Smooth muscle cell (in vitro differentiated cells): ENCODE results near the gene KCNJ10. TPM values are rescaled to one million over a fixed set of nuclear protein-coding genes. Genes with fewer than 3 reads are reported as not detected.

Experiments
- DNase-seq: peaks from one replicate; lab custom pipeline; 2025; ENCODE audit not compliant: unreplicated experiment; lab: John Stamatoyannopoulos, UW
- H2AFZ ChIP-seq: fragments of 200-600 bp; sonication (generic); 2 replicates; pipeline ENCODE4 v1.6.0; 2016; ENCODE audit warnings: antibody characterized with exemption, low read depth, mild to moderate bottlenecking
- H3F3A ChIP-seq: fragments of 200-600 bp; sonication (generic); 2 replicates; pipeline ENCODE4 v1.6.0; 2017; ENCODE audit warnings: antibody characterized with exemption, low read depth
- H3K27ac ChIP-seq: fragments of 200-600 bp; sonication (generic); 2 replicates; pipeline ENCODE4 v1.5.1; 2016; ENCODE audit warnings: low read depth, mild to moderate bottlenecking
- H3K27me3 ChIP-seq: fragments of 200-600 bp; sonication (generic); 2 replicates; pipeline ENCODE4 v1.6.1; 2016; ENCODE audit warnings: low read depth, mild to moderate bottlenecking
- H3K36me3 ChIP-seq: fragments of 200-600 bp; sonication (generic); 2 replicates; pipeline ENCODE4 v1.5.1; 2016; ENCODE audit warnings: low read depth
- H3K4me1 ChIP-seq: fragments of 200-600 bp; sonication (generic); 2 replicates; pipeline ENCODE4 v1.5.1; 2016; ENCODE audit warnings: low read depth
- H3K4me2 ChIP-seq: fragments of 200-600 bp; sonication (generic); 2 replicates; pipeline ENCODE4 v1.6.0; 2016; ENCODE audit warnings: mild to moderate bottlenecking
- H3K4me3 ChIP-seq: fragments of 200-600 bp; sonication (generic); 2 replicates; pipeline ENCODE4 v1.5.1; 2016; ENCODE audit warnings: mild to moderate bottlenecking
- H3K79me2 ChIP-seq: fragments of 200-600 bp; sonication (generic); 2 replicates; pipeline ENCODE4 v1.6.0; 2016; ENCODE audit warnings: low read depth, mild to moderate bottlenecking
- H3K9ac ChIP-seq: fragments of 200-600 bp; sonication (generic); 2 replicates; pipeline ENCODE4 v1.6.0; 2016; ENCODE audit warnings: low read depth
- H3K9me3 ChIP-seq: fragments of 200-600 bp; sonication (generic); replicated peaks from 2 replicates; pipeline ENCODE4 v1.5.1; 2016; ENCODE audit warnings: low read depth
- H4K20me1 ChIP-seq: fragments of 200-600 bp; sonication (generic); 2 replicates; pipeline ENCODE4 v1.6.0; 2016; ENCODE audit warnings: low read depth
- WGBS: methylation state at CpG from one replicate; pipeline ENCODE4 v1.1.7; 2016; ENCODE audit warnings: low lambda C conversion rate; 5-methylcytosine and 5-hydroxymethylcytosine counted together
- polyA plus RNA-seq: library from polyadenylated mRNA; unstranded; fragments of >200 nt; fragmentation: Nextera tagmentation; extraction: Ambion mirVana; gene quantifications from 2 replicates; pipeline ENCODE4 v1.2.1, GENCODE V29; 2016
- total RNA-seq: library from RNA; depleted of rRNA; stranded (reverse); fragments of >200 nt; gene quantifications from 2 replicates; pipeline ENCODE4 v1.2.3, GENCODE V29; 2014
- TF ChIP-seq, protein P1 (sequence below): fragments of 200-600 bp; sonication (generic); IDR thresholded peaks from 2 replicates; pipeline ENCODE4 v1.5.1; 2017; ENCODE audit warnings: borderline replicate concordance, mild to moderate bottlenecking, antibody characterized with exemption; ENCODE audit not compliant: insufficient read depth, poor library complexity, severe bottlenecking

Gene KCNJ10
- total and polyA plus RNA-seq, 2 experiments from 2014 or later = not detected

DNA sequence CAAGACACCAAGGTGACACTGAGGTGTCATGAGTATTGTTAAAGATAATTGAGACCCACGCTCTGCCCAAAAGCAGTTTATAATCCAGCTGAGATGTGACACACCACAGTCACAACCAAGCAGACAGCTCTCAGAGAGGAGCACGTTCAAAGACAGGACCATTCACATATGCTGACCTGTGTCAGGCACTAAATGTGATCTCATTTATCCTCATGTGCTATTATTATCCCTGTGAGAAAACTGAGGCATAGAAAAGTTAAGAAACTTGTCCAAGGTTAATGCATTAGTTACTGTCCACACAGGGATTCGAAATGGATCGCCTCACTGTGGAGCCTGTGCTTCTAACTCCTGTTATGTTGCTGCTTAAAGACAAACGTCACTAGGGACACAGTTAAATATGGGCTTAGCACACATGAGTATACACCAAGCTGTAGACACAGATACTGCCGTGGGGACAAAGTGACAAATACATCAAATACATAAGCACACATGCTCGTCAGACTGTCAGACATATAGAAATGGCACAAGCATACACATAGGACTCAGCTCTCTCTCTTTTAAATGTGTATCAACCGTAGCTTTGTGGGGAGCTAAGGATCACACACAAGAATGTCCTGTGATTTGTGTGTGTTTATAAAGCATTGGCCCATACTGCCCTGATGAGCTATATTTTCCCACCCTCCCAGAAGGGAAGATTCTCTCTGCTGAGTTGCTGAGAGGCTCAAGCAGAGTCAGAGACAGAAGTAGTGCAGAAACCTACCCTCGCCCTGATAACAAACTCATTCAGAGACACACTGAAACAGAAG lies 32.0 kb upstream of the KCNJ10 start:
- H3K4me3 ChIP-seq = no peak overlapping the region
- H3K79me2 ChIP-seq = no peaks in the 10 kb centered on the region
- H3K9ac ChIP-seq = no peak overlapping the region
- 56% methylated on average over 9 of the region's 9 CpGs for WGBS
- peak overlapping the region; percentile 78 for H3K4me2 ChIP-seq
- H3K4me1 ChIP-seq = peaks cover 23% of the 10 kb centered on the region
- TF ChIP-seq, protein P1, sequence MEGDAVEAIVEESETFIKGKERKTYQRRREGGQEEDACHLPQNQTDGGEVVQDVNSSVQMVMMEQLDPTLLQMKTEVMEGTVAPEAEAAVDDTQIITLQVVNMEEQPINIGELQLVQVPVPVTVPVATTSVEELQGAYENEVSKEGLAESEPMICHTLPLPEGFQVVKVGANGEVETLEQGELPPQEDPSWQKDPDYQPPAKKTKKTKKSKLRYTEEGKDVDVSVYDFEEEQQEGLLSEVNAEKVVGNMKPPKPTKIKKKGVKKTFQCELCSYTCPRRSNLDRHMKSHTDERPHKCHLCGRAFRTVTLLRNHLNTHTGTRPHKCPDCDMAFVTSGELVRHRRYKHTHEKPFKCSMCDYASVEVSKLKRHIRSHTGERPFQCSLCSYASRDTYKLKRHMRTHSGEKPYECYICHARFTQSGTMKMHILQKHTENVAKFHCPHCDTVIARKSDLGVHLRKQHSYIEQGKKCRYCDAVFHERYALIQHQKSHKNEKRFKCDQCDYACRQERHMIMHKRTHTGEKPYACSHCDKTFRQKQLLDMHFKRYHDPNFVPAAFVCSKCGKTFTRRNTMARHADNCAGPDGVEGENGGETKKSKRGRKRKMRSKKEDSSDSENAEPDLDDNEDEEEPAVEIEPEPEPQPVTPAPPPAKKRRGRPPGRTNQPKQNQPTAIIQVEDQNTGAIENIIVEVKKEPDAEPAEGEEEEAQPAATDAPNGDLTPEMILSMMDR = no peak
- DNase-seq = no peak
- no peaks in the 10 kb centered on the region for H4K20me1 ChIP-seq
- H3K36me3 ChIP-seq = no peaks in the 10 kb centered on the region
- no peaks in the 10 kb centered on the region for H3K9me3 ChIP-seq
- no peaks in the 10 kb centered on the region for H3K27me3 ChIP-seq
- H3K27ac ChIP-seq = peak overlapping the region; percentile 54
- H2AFZ ChIP-seq = peak overlapping the region; percentile 2
- peaks cover 8% of the 10 kb centered on the region for H3F3A ChIP-seq

DNA sequence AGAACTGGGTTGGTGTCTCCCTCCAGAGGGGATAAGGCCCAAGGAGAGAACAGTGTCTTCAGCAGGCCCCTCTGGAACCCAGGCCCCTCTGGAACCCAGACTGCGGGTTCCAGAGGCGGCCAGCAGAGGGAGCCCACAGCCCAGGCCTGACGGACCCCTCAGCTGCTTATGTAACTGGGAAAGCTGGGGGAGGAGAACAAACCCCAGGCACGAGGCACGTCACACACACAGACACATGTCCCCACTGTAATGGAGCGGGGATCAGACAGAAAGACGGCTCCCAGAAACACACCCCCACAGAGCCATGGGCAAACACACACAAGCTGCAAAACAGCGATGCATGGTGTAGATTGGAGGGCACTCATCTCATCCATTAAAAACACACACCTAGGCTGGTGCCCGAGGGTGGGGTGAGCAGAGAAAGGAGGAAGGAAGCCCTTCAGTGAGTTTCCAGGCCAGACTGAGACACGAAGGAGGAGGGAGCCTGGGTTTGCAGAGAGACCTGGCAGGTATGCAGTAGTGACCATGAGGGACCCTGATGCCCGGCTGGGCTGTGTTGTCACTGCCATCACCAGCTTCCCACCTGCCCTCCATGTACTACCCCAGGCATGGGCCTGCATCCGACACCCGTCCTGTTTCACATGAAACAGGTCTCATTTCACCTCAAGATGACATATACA lies 31.2 kb upstream of the KCNJ10 start:
- peaks cover 8% of the 10 kb centered on the region for H3F3A ChIP-seq
- H4K20me1 ChIP-seq = no peaks in the 10 kb centered on the region
- H3K4me2 ChIP-seq = peak overlapping the region; percentile 78
- peak overlapping the region; percentile 54 for H3K27ac ChIP-seq
- H3K79me2 ChIP-seq = no peaks in the 10 kb centered on the region
- H3K9ac ChIP-seq = no peak overlapping the region
- DNase-seq = peak; percentile 37
- 31% methylated on average over 13 of the region's 13 CpGs for WGBS
- H3K27me3 ChIP-seq = no peaks in the 10 kb centered on the region
- no peaks in the 10 kb centered on the region for H3K36me3 ChIP-seq
- H3K4me3 ChIP-seq = no peak overlapping the region
- H3K4me1 ChIP-seq = peaks cover 23% of the 10 kb centered on the region
- TF ChIP-seq, protein P1 = peak; percentile 92
- H2AFZ ChIP-seq = peak overlapping the region; percentile 27
- no peaks in the 10 kb centered on the region for H3K9me3 ChIP-seq

DNA sequence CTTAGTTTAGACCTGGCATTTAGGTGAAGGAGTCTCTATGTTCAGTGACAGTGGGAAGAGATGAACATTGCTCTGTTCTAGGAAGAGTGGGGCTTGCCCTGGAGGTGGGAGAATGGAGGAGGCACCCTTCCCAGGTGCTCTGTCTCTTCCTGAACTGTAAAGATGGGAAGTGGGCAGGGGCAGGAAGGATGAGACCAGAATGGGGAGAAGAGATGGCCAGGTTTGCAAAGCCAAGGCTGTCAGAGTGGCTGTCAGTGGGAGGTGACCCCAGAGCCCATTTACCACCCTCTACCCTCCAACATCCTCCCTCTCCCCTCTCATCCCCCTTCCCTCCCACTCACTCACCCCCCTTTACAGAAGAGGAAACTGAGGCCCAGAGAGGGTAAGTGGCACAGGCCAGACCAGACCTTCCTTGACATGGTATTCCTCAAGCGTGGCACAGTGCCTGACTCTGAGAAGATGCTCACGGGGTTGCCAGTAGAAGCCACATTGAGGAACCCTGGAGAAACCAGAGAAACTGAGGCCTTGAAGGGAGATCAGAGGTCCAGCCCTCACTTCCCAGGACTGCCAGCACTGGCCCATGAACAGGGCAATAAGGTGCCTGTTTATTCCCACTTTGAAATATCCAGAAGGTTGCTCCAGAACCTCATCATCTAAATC lies 29.9 kb upstream of the KCNJ10 start:
- H3K36me3 ChIP-seq = no peaks in the 10 kb centered on the region
- no peaks in the 10 kb centered on the region for H3K27me3 ChIP-seq
- 96% methylated on average over 2 of the region's 2 CpGs for WGBS
- no peaks in the 10 kb centered on the region for H3K9me3 ChIP-seq
- DNase-seq = no peak
- H2AFZ ChIP-seq = peak overlapping the region; percentile 86
- peaks cover 23% of the 10 kb centered on the region for H3K4me1 ChIP-seq
- no peak overlapping the region for H3K27ac ChIP-seq
- peak overlapping the region; percentile 87 for H3K4me2 ChIP-seq
- H3K9ac ChIP-seq = no peak overlapping the region
- H4K20me1 ChIP-seq = no peaks in the 10 kb centered on the region
- no peak overlapping the region for H3K4me3 ChIP-seq
- H3K79me2 ChIP-seq = no peaks in the 10 kb centered on the region
- H3F3A ChIP-seq = peaks cover 8% of the 10 kb centered on the region
- TF ChIP-seq, protein P1 = no peak
